Medulla oblongata (tissue), 1 donor: ENCODE results near the gene CAPG.
A peak's percentile ranks its signal among the peaks of the same experiment; 100 is the strongest.

Experiments used
- DNase-seq: peaks from one replicate; pipeline ENCODE4 v3.0.0-alpha.2; 2015; ENCODE audit errors: extremely low spot score

CAPG gene

GRCh38 chr2:85356186-85356585 is 54.0 kb downstream of the CAPG start:
- no peak for DNase-seq

GRCh38 chr2:85355521-85355920 is 54.6 kb downstream of the CAPG start:
- no peak for DNase-seq

- no peak for DNase-seq
Observed at GRCh38 chr2:85355073-85355410, 55.1 kb downstream of the CAPG start.

- peak; percentile 99 for DNase-seq
Observed at GRCh38 chr2:85354286-85355072, 55.7 kb downstream of the CAPG start, which contains the start of the genes ELMOD3 and RETSAT. Gene ELMOD3, plus strand, starts transcription at chr2:85354769. Its CDS starts 2,430 bp downstream, at chr2:85357199. Gene RETSAT, minus strand, starts transcription at chr2:85354528. Its CDS starts 21 bp downstream, at chr2:85354507.

- DNase-seq = peak; percentile 42
Observed at GRCh38 chr2:85353876-85354285, 56.3 kb downstream of the CAPG start.

GRCh38 chr2:85347599-85347998 is 62.6 kb downstream of the CAPG start:
- no peak for DNase-seq
